HUDEP-2 (cell line): ENCODE results near the gene STAG2.

Experiments
- DNase-seq, 76 experiments: peaks; one replicate each; lab custom pipeline; 2025; ENCODE audit not compliant: unreplicated experiment in 76 of 76; lab: John Stamatoyannopoulos, UW

The STAG2 gene

GRCh38 chrX:123971982-123972381, 10.5 kb downstream of the STAG2 start:
- DNase-seq: no peak

- no peak for DNase-seq
Measured at GRCh38 chrX:123973921-123974320, 12.4 kb downstream of the STAG2 start.

- DNase-seq: no peak
Measured at GRCh38 chrX:123975180-123975579, 13.7 kb downstream of the STAG2 start.

- DNase-seq: peak in 17 of 76 experiments; percentile 0 to 31 (median 2)
Measured at GRCh38 chrX:123976706-123977316, 15.3 kb downstream of the STAG2 start.

- no peak for DNase-seq
Measured at GRCh38 chrX:123983240-123983639, 21.7 kb downstream of the STAG2 start.

- DNase-seq: no peak
Measured at GRCh38 chrX:123986377-123986776, 24.9 kb downstream of the STAG2 start.

GRCh38 chrX:123988423-123989111, 27.1 kb downstream of the STAG2 start:
- peak in 15 of 76 experiments; percentile 0 to 19 (median 3) for DNase-seq

- no peak for DNase-seq
Measured at GRCh38 chrX:123989235-123989634, 27.7 kb downstream of the STAG2 start.

GRCh38 chrX:123990169-123990568, 28.7 kb downstream of the STAG2 start:
- DNase-seq: no peak

- no peak for DNase-seq
Measured at GRCh38 chrX:123990602-123991001, 29.1 kb downstream of the STAG2 start.

GRCh38 chrX:123993326-123993725, 31.8 kb downstream of the STAG2 start:
- no peak for DNase-seq

- DNase-seq: no peak
Measured at GRCh38 chrX:123993904-123994635, 32.6 kb downstream of the STAG2 start.

- no peak for DNase-seq
Measured at GRCh38 chrX:123994730-123995129, 33.2 kb downstream of the STAG2 start.

- DNase-seq: no peak
Measured at GRCh38 chrX:124001581-124001980, 40.1 kb downstream of the STAG2 start.

GRCh38 chrX:124005228-124005627, 43.7 kb downstream of the STAG2 start:
- no peak for DNase-seq

- no peak for DNase-seq
Measured at GRCh38 chrX:124010157-124010556, 48.7 kb downstream of the STAG2 start.

- DNase-seq: no peak
Measured at GRCh38 chrX:124010566-124010965, 49.1 kb downstream of the STAG2 start.

GRCh38 chrX:124015721-124016120, 54.2 kb downstream of the STAG2 start:
- no peak for DNase-seq

GRCh38 chrX:124016825-124017224, 55.3 kb downstream of the STAG2 start:
- no peak for DNase-seq

- no peak for DNase-seq
Measured at GRCh38 chrX:124018023-124018422, 56.5 kb downstream of the STAG2 start.

- peak in 1 of 76 experiments; percentile 0 for DNase-seq
Measured at GRCh38 chrX:124023838-124024238, 62.3 kb downstream of the STAG2 start.

- DNase-seq: no peak
Measured at GRCh38 chrX:124026529-124026928, 65.0 kb downstream of the STAG2 start.
